HG03108 (cell line): ENCODE results near the gene HOMER3.
"Not testable (repeated sequence)": the region's sequence is repeated elsewhere in the genome, so short reads cannot be mapped to it uniquely, and the experiment has no call there.

Source experiments
- ATAC-seq: cut with Tn5 transposase; IDR thresholded peaks from one replicate; pipeline ENCODE4 v1.9.1; 2021; ENCODE audit warnings: moderate library complexity; ENCODE audit not compliant: unreplicated experiment

The HOMER3 gene

DNA sequence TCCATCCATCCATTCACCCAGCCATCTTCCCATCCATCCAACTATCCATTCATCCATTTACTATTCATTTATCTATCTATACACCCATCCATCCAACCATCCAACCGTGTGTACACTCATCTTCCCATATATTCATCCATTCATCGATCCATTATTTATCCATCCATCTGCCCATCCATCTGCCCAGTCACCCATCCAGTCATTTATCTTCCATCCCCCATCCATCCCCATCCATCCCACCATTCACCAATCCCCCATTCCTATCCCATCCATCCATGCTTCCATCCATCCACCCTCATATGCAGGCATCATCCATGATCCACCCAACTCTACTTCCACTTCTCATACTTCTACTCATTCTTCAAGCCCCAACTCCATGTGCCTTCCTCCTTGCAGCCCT is 14.0 kb upstream of the HOMER3 start:
- ATAC-seq: no peak

DNA sequence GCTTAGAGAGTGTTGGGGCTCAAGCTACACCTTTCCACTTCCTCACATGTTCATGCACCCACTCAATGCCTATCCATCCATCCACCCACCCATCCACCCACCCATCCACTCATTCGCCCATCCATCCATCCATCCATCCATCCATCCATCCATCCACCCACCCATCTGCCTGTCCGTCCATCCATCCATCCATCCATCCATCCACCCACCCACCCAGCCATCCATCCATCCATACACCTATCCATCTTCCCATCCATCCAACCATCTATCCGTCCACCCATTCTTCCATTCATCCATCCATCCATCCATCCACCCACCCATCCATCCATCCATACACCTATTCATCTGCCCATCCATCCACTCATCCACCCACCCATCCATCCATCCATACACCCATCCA is 13.1 kb upstream of the HOMER3 start:
- no peak for ATAC-seq

GRCh38 chr19:18952364-18953003 is 11.5 kb upstream of the HOMER3 start:
- ATAC-seq: not testable (repeated sequence)

- no peak for ATAC-seq
These were observed 10.8 kb upstream of the HOMER3 start for GRCh38 chr19:18951721-18952281.

GRCh38 chr19:18949858-18950257 is 8.8 kb upstream of the HOMER3 start:
- ATAC-seq: no peak

- ATAC-seq: no peak
These were observed 7.9 kb upstream of the HOMER3 start for GRCh38 chr19:18948976-18949356.

- ATAC-seq: no peak
These were observed 7.3 kb upstream of the HOMER3 start for GRCh38 chr19:18948075-18948975.

GRCh38 chr19:18946918-18947317 is 5.9 kb upstream of the HOMER3 start:
- no peak for ATAC-seq

DNA sequence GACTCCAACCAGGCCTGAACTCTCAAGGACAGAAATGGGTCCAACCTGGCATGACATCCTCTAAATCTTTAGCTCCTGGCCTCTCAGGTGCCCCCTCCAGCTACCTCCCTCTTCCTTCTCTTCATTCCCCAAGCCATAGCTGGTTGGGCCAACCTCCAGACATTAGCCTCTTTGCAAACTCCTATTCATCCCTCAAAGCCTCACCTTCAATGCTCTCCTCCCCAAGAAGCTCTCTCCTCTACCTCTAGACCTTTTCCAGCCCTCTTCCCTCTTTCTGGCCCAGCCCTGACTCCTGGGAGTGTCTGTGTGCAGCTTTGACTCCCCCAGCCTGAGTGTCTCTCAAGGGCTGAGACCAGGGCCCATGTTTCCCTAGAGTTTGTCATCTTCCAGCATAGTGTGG is 5.3 kb upstream of the HOMER3 start:
- no peak for ATAC-seq

DNA sequence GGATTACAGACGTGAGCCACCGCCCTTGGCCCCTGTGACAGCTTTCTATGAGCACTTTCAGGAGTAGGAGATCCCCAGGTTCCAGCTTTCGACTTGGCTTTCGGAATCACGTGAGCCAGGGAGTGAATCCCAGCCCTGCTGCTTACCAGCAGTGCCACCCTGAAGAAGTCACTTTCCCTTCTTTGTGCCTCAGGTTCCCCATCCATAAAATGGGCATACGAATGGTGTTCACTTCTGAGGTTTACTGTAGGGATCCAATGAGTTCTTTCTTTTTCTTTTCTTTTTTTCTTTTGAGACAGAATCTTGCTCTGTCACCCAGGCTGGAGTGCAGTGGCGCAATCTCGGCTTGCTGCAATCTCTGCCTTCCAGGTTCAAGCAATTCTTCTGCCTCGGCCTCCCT is 4.3 kb upstream of the HOMER3 start:
- ATAC-seq: no peak

- no peak for ATAC-seq
These were observed 2.4 kb upstream of the HOMER3 start for GRCh38 chr19:18943465-18943864.

DNA sequence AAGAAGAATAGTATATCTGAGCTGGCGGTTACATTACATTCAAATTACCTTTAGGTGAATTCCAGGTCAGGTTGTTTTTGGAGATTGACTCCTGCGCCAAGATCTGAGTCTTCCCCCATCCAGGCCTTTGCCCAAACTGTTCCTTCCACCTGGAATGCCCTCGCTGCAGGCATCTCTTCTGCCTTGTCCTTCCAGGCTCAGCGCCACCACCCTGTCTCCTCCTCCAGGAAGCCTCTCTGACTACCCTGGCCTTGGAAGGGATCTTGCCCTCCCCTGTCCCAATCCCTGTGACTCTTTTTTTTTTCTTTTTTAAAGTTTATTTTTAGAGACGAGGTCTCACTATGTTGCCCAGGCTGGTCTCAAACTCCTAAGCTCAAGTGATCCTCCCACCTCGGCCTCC is 1.7 kb upstream of the HOMER3 start:
- ATAC-seq: no peak

GRCh38 chr19:18941628-18942354 is 774 bp upstream of the HOMER3 start:
- ATAC-seq: no peak

GRCh38 chr19:18939922-18940768 is 872 bp downstream of the HOMER3 start:
- ATAC-seq: no peak

- no peak for ATAC-seq
These were observed 1.9 kb downstream of the HOMER3 start for GRCh38 chr19:18939163-18939562.

- no peak for ATAC-seq
These were observed 7.7 kb downstream of the HOMER3 start for GRCh38 chr19:18933297-18933696.

DNA sequence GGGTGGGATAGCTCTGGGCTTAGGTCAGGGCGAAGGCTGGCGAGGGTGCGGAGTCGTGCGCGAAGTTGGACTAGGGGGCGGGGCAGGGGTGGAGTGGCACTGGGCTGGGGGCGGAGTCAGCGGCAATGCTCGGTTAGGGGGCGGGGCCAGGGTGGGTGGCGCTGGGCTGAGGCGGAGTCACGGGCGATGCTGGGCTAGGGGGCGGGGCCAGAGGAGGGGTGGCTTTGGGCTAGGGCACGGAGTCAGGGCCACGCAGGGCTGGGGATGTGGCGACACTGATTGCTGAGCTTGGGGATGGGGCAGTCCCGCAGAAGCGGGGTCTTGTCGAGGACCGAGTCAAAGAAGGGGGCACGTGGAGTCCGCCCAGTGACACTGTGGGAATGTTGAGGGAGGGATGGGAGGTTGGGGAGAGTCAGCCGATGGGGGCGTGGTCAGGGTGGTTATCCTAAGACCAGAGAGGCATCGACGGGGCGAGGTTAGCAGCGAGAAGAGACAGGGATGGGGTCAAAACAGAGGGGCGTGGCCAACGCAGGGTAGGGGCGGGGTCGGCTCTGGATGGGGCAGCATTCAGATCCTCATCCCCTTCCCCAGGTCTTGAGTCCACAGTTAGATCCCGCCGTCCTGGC is 8.7 kb downstream of the HOMER3 start:
- no peak for ATAC-seq

DNA sequence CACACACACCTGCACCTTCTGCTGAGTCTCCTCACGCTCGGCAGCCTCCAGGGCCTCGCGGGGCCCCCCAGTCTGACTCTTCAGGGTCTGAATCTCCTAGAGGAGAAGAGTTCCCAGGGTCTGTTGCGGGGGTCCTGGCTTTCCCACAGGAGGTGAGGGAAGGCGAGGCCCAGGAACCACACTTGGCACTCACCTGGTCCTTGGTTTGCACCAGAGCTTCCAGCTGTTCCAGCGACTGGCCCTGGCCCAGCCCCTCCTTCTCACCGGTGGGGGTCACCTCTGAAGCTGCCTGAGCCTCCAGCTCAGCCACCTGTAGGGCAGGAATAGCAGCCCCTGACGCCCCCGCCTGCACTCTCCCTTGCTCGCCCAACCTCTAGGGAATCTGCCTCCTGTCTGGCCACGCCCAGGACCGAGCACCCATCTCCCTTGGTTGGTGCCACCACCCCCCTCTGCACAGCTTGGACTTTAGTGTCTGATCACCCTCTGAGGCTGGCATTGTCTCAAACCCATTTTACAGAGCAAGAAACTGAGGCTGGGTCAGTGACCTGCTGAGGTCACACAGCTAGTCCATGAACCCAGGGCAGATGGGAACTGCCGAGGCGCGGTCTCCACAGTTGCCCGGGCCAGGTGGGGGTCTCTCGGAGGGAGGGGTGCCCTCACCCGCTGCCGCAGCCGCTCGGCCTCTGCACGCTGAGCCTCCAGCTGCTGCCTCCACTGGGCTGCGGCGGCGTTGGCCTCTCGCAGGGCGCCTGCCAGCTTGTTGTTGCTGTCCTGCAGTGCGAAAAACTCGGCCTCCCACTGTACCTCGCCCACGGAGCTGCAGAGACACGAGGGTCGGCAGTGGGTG is 9.5 kb downstream of the HOMER3 start:
- no peak for ATAC-seq

- no peak for ATAC-seq
These were observed 11.7 kb downstream of the HOMER3 start for GRCh38 chr19:18929311-18929710.
